ENCODE results near the gene TMEM214.

The TMEM214 gene

DNA sequence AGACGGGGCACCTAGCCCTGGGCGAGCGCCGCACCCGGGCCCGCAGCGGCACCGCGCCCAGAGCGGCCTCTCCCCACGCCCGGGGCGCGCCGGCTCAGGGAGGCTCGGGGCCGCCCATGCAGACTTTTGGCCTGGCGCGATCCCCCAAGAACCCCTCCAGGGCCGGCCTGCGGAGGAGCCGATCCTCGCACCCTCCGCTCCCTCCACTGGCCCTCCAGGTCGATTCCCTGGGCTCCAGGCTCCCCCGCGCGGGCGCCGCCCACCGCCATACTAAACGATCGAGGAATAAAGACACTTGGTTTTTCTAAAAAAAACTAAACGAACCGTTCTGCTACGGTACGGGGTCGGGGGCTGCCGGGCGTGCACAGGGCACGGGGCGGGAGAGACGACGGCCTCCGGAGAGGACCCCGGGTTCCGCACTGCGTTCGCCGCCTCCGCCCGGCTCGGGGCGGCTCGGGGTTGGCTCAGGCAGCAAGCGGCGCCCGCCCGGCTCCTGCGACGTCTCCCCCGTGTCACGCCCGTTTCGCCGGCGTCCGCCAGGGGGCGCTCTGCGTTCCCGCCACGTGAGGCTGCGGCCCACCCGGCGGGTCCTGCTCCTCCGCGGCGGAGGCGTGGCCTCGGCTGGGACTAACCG is 53.4 kb downstream of the TMEM214 start:
- peak; percentile 98 for DNase-seq

DNA sequence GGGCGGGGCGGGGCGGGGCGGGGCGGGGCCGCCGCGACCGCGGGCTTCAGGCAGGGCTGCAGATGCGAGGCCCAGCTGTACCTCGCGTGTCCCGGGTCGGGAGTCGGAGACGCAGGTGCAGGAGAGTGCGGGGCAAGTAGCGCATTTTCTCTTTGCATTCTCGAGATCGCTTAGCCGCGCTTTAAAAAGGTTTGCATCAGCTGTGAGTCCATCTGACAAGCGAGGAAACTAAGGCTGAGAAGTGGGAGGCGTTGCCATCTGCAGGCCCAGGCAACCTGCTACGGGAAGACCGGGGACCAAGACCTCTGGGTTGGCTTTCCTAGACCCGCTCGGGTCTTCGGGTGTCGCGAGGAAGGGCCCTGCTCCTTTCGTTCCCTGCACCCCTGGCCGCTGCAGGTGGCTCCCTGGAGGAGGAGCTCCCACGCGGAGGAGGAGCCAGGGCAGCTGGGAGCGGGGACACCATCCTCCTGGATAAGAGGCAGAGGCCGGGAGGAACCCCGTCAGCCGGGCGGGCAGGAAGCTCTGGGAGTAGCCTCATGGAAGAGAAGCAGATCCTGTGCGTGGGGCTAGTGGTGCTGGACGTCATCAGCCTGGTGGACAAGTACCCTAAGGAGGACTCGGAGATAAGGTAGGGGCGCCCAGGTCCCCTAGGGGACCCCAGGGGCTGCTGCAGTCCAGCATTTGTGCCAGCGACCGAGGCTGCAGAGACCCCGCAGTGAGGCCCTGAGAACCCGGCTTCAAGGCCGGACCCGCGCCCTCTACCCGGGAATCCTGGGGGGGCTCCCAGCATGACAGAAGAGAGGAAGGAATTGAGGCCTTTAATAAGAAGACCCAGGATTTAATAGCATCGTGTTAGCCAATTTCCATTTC is 54.2 kb downstream of the TMEM214 start, which contains the start of gene KHK:
Gene KHK, plus strand, starts transcription at position 49 of the 870 bp plus-strand sequence. Its CDS starts 488 bp downstream, at position 537.
- DNase-seq: no peak

DNA sequence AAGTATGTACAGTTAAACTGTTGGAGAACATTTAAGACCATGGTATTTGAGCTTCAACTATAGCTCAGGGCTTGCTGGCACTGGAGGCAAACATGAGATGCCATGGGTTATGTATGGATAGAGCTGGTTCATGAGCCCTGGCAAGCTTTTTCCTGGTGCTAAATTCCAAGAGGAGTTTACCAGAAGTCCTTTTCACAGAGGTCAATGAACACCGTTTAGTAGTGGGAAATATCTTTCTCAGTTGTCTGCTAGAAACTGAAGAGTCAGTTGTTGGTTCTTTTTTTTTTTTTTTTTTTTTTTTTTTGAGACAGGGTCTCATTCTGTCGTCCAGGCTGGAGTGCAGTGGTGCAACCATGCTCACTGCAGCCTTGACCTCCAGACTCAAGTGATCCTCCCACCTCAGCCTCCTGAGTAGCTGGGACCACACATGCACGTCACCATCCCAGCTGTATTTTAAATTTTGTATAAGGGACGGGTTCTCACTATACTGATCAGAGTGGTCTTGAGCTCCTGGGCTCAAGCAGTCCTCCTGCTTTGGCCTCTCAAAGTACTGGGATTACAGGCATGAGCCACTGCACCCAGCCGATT is 55.2 kb downstream of the TMEM214 start:
- DNase-seq: no peak

DNA sequence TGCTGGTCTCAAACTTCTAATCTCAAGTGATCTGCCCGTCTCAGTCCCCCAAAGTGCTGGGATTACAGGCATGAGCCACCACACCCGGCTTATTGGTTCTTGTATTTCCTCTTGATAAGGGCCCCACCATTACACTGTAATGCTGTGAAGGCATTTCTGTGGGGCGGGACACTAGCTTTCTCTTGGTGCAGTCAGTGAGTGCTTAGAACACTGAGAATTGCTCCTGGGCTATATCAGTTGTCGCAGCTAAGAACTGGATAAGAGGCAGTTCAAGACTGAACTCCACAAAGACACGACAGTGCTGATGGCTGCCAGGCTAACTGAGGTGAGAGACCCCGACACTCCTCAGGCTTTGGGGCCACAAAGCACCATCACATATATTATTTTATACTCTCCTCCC is 55.9 kb downstream of the TMEM214 start:
- DNase-seq: no peak

DNA sequence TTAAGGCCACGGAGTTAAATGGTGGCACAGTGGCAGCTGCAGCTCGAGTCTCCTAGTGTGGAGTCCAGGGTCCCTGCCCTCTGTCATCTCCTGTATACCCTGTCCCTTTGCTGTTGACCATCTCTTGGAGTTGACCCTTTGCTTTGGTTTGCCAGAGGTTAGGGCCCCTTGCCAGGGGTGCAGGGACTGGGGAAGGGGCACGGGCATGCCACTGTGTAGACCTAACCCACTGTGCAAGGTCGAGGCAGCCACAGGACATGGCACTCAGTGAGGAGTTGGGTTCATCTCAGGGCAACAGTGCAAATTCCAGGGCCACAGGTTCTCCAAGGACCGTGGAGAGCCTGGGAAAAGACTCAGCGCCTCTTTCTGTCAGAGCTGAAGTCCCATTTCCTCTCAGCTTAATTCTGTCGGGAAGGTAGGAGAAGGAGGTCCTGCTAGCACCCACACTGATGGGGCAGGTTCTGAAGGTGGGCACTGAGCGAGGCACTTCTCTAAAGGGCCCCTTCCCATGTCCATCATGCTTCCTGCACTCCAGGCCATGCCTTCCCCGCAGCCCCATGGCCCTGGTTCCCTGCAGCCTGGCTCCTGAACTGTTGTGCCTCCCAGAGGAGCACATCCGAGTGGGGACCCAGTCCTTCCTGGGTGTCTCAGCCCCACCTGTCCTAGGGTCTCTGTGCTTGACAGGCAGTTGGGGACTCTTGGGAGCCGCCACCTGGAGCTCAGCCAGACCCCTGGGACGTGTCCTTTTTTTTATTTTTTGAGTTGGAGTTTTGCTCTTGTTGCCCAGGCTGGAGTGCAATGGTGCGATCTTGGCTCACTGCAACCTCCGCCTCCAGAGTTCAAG is 56.6 kb downstream of the TMEM214 start:
- no peak for DNase-seq

Data from CD4-positive, alpha-beta T cell treated with Interleukin-21 for 1 hour (primary cell).